KOPT-K1 (cell line): ENCODE measurements around the gene NPC1L1.
"Not testable (repeated sequence)": the region's sequence is repeated elsewhere in the genome, so short reads cannot be mapped to it uniquely, and the experiment has no call there.

Experiments
- H3K27ac ChIP-seq: fragments of 200-600 bp; sonication (generic); 2 replicates; pipeline ENCODE4 v1.5.1; 2016; ENCODE audit warnings: antibody characterized with exemption, mild to moderate bottlenecking, low read depth, low read length; ENCODE audit not compliant: poor library complexity, severe bottlenecking
- H3K36me3 ChIP-seq: fragments of 200-600 bp; sonication (generic); 2 replicates; pipeline ENCODE4 v1.5.1; 2017; ENCODE audit warnings: antibody characterized with exemption, mild to moderate bottlenecking, low read length, moderate library complexity; ENCODE audit not compliant: insufficient read depth
- H3K9me3 ChIP-seq: fragments of 200-600 bp; sonication (generic); 2 replicates; pipeline ENCODE4 v1.5.1; 2017; ENCODE audit warnings: antibody characterized with exemption, low read length, mild to moderate bottlenecking; ENCODE audit not compliant: insufficient read depth, poor library complexity, severe bottlenecking

Gene NPC1L1

DNA sequence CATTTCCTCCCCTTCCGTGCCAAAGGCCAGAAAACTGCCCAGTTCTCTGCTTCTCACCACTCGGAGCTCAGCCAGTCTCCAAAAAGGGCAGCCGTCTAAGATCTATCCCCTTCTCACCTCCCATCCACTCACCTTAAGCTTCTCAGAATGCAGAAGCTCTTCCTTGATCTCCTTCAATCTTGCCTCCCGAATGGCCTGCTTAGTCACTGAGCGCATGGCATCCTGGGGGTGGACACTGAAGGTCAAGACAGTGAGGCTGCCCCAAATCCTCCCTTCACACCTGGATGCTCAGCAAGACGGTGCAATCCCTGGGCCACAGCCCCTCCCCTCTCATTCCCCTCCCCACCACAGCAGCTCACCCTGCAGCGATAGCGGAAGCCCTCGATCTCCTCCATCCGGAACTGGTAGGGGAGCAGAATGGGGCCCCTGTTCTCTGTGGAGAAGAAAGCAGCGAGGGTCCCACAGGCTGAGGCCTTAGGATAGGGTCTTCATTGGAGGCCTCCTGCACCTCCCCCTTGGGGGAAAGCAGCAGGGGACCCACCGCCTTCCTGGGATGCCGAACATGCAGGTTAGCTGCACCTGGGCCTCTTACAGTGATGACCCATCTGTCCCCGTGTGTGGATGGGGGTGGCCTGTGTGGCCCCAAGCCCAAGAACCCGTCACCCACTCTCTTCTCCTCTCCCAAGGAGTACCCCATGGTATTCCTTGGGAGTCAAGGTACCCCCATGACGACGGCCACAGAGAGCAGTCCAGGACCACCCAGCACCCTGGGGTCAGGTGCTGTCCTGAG is 27.8 kb upstream of the NPC1L1 start:
- Histone ChIP-seq H3K36me3 (peaks cover 90% of the 10 kb centered on the region), H3K27ac (no peak overlapping the region), H3K9me3 (no peaks in the 10 kb centered on the region)

GRCh38 chr7:44567884-44568283 is 26.8 kb upstream of the NPC1L1 start:
- Histone ChIP-seq H3K9me3 (no peaks in the 10 kb centered on the region), H3K27ac (no peak overlapping the region), H3K36me3 (peaks cover 98% of the 10 kb centered on the region)

GRCh38 chr7:44566680-44567079 is 25.6 kb upstream of the NPC1L1 start:
- Histone ChIP-seq H3K36me3 (peaks cover 86% of the 10 kb centered on the region), H3K9me3 (no peaks in the 10 kb centered on the region), H3K27ac (no peak overlapping the region)

DNA sequence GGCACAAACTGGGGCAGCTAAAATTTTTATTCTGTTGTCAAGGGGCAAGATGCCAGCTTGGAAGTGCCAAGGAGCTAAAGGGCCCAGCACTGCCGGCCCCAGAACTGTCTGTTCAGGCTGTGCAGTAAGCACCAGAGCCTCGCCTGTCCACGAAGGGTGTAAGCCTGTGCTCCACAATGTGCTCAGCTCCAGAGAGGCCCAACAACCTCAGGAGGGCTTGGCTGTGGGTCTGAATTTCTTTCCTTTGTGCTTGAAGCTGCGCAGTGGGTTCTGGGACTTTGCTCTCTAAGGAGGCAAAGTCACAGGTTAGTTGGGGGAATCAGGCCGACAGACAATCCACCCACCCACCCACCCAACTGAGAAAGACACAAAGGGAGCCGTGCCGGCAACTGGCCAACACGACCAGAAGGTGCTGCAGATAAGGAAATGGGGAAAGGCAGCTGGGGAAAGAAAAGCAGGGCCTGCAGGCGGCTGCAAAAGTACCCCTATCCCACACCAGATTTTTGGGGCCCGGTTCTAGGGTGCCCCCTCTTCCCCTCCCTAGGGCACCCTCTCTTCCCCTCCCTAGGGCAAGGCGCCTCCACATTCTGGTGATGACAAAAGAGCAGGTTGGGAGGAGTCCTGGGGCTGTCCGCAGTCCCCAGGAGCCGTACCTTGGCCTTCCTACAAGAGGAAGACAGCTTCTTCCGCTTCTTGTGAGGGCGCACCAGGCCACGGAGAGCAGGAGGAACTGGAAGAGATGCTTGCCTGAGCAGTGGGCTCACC is 24.8 kb upstream of the NPC1L1 start:
- H3K36me3 ChIP-seq: peaks cover 79% of the 10 kb centered on the region
- no peak overlapping the region for H3K27ac ChIP-seq
- no peaks in the 10 kb centered on the region for H3K9me3 ChIP-seq

- peaks cover 71% of the 10 kb centered on the region for H3K36me3 ChIP-seq
- H3K9me3 ChIP-seq: no peaks in the 10 kb centered on the region
- H3K27ac ChIP-seq: no peak overlapping the region
Observed at GRCh38 chr7:44565097-44565794, 24.1 kb upstream of the NPC1L1 start.

DNA sequence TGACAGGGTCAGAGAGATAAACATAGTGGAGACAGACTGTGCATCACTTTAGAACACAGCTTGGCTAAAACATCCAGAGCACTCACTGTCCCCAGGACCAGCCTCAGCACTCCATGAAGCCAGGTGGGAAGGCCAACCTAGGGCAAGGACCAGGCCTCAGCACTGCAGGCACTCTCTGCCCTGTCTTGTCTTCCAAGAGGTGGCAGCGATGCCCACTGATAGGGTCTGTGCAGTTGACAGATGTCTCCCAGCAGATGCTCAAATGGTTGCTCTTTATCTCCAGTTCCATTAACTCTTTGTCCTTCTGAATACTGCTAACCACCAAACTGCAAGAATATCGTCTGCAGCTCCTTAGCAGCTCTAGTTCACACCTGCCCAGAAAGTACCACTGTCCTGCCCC is 23.5 kb upstream of the NPC1L1 start:
- Histone ChIP-seq H3K36me3 (peaks cover 65% of the 10 kb centered on the region), H3K27ac (no peak overlapping the region), H3K9me3 (no peaks in the 10 kb centered on the region)

DNA sequence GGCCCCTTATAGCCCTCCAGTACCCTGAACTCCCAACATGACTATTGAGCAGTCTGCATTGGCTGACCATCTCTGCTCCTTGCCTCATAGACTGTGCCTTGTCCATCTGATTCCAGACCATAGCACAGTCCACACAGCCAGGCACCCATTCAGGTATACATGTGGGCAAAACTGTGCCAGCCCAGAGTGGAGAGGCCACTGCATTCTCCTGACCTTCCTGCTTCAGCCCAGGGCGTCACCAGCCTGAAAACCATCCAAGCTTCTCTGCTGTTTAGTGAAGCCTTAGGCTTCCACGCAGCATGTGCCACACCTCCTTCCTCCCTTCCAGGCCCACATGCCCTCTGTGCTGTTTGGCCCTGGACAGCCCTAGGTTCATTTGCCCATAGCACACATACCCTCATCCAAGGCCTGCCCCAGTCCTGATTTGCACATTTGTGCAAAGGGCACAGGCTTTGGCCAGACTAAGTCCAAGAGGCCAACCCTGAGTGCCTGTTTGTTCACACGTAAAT is 22.1 kb upstream of the NPC1L1 start:
- Histone ChIP-seq H3K9me3 (no peaks in the 10 kb centered on the region), H3K36me3 (peaks cover 51% of the 10 kb centered on the region), H3K27ac (no peak overlapping the region)

DNA sequence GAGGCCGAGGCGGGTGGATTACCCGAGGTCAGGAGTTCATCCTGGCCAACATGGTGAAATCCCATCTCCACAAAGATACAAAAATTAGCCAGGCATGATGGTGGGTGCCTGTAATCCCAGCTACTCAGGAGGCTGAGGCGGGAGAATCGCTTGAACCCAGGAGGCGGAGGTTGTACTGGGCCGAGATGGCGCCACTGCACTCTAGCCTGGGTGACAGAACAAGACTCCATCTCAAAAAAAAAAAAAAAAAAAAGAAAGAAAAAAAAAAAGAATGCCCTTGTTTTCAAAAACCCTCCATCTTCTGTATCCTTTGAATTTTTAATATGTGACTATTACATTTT is 21.5 kb upstream of the NPC1L1 start:
- H3K27ac ChIP-seq, H3K9me3 ChIP-seq: not testable (repeated sequence)
- H3K36me3 ChIP-seq: peaks cover 45% of the 10 kb centered on the region

GRCh38 chr7:44561962-44562621 is 21.0 kb upstream of the NPC1L1 start:
- Histone ChIP-seq H3K36me3 (peaks cover 40% of the 10 kb centered on the region), H3K9me3 (no peaks in the 10 kb centered on the region), H3K27ac (no peak overlapping the region)

DNA sequence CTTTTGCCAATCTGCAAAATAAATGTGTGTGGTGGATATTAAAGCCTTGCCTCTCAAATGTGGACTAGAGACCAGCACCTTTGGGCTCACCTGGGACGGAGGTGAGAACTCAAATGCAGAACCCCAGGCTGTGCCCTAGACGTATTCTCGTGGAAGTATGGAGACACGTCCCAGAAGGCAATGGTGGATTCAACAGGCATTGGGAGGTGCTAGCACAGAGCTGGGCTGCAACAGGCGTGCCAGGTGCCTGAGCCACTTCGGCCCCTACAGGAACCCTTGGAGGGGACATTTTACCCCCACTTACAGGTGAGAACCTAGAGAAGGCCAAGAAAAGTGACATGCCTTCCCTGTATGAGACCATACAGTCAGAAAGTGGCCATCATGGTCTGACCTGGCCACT is 20.4 kb upstream of the NPC1L1 start:
- H3K27ac ChIP-seq: no peak overlapping the region
- no peaks in the 10 kb centered on the region for H3K9me3 ChIP-seq
- peaks cover 34% of the 10 kb centered on the region for H3K36me3 ChIP-seq

GRCh38 chr7:44559485-44559884 is 18.4 kb upstream of the NPC1L1 start:
- Histone ChIP-seq H3K36me3 (peaks cover 14% of the 10 kb centered on the region), H3K9me3 (no peaks in the 10 kb centered on the region), H3K27ac (no peak overlapping the region)

DNA sequence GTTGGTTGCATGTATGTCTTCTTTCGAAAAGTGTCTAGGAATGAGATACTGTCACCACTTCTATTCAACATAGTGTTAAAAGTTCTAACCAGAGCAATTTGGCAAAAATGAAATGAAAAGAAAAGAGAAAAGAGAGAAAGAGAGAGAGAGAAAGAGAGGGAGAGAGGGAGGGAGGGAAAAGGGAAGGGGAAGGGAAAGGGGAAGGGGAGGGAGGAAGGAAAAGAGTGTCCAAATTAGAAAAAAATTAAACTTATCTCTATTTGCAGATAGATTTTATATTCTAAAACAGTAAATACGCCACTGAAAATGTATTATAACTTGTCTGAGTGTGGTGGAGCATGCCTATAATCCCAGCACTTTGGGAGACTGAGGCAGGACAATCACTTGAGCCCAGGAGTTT is 16.4 kb upstream of the NPC1L1 start:
- no peak overlapping the region for H3K27ac ChIP-seq
- no peaks in the 10 kb centered on the region for H3K9me3 ChIP-seq
- H3K36me3 ChIP-seq: no peaks in the 10 kb centered on the region

GRCh38 chr7:44555350-44555749 is 14.2 kb upstream of the NPC1L1 start:
- Histone ChIP-seq H3K36me3 (no peaks in the 10 kb centered on the region), H3K27ac (no peak overlapping the region), H3K9me3 (no peaks in the 10 kb centered on the region)

DNA sequence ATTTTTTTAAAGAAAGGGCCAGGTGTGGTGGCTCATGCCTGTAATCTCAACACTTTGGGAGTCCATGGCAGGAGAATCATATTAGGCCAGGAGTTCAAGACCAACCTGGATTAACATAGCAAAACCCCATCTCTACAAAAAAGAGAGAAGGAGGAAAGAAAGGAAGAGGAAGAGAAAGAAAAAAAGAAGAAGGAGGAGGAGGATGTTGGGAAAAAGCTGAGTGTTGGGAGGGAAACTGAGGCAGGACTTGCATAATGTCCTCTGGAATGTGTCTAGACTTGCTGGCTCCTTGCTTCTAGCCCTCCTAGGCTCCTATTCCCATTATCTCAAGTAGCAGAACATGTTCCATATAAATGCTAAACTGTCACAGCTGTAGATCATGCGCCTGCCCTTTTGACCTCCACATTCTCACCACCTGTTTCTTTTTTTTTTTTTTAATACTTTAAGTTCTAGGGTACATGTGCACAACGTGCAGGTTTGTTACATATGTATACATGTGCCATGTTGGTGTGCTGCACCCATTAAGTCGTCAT is 11.4 kb upstream of the NPC1L1 start:
- not testable (repeated sequence) for H3K9me3 ChIP-seq, H3K27ac ChIP-seq, H3K36me3 ChIP-seq

DNA sequence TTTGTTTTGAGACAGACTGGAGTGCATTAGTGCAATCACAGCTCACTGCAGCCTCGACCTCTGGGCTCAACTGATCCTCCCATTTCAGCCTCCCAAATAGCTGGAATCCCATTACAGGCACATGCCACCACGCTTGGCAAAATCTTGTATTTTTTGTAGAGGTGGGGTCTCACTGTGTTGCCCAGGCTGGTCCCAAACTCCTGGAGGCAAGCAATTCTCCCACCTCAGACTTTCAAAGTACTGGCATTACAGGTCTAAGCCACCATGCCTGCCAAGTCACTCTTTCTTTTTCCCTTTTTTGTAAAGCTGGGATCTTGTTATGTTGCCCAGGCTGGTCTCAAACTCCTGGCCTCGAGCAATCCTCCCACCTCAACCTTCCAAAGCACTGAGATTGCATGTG is 8.3 kb upstream of the NPC1L1 start:
- no peak overlapping the region for H3K27ac ChIP-seq
- H3K36me3 ChIP-seq: no peaks in the 10 kb centered on the region
- H3K9me3 ChIP-seq: no peaks in the 10 kb centered on the region
